GM19455 (cell line): ENCODE measurements around the gene C10orf90.

Experiments
- ATAC-seq: cut with Tn5 transposase; IDR thresholded peaks from one replicate; pipeline ENCODE4 v1.9.1; 2021; ENCODE audit not compliant: unreplicated experiment

The C10orf90 gene, protein sequence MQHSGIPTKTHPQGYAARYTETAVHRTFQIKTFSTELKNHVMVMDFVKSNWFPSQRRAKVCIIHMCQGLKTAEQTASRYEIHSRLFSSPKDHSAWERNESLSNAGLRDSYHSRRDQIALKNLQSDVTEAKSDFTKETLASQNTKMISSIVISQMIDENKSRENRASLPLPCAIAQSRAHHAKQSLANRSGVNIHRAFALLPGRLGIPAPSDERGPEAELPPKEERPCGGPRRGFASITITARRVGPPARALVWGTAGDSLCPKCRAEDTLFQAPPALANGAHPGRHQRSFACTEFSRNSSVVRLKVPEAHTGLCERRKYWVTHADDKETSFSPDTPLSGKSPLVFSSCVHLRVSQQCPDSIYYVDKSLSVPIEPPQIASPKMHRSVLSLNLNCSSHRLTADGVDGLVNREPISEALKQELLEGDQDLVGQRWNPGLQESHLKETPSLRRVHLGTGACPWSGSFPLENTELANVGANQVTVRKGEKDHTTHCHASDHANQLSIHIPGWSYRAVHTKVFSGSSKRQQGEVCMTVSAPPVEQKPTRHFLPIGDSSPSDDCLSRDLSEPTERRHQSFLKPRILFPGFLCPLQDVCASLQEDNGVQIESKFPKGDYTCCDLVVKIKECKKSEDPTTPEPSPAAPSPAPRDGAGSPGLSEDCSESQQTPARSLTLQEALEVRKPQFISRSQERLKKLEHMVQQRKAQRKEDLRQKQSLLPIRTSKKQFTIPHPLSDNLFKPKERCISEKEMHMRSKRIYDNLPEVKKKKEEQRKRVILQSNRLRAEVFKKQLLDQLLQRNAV

DNA sequence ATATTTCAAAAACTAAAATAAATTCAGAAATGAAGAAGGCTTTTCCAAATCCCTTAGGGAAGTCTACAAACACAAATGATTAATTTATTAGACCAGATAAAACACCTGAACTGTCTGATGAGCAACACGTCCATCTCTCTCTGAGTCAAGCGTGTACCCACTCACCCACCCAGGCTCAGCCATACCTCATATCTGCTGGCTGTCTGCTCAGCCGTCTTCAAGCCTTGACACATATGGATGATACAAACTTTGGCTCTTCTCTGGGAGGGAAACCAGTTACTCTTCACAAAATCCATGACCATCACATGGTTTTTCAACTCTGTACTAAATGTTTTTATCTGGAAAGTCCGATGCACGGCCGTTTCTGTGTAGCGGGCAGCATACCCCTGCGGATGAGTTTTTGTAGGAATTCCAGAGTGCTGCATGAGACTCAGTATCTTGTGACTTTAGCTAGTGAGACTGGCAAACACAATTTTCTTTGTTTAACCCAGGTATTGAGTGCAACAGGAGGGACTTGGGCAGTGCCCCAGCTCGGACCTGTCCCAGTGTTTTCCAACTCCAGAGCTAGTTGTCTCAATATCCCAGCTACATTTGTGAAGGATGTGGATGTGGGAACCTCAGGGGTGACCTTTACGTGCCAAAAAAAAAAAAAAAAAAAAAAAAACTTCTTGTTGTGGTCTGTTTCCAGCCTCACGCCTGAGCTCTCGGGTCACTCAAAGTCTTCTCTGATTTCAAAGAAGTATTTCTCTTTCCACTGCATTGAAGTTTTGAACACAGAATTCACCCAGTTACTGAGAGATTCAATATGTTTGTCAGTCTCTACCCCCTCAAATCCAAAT is at the start of gene C10orf90:
TSS of gene C10orf90 (minus strand) at position 638 of the 839 bp plus-strand sequence. CDS start at position 425, 213 bp downstream.
- no peak for ATAC-seq

DNA sequence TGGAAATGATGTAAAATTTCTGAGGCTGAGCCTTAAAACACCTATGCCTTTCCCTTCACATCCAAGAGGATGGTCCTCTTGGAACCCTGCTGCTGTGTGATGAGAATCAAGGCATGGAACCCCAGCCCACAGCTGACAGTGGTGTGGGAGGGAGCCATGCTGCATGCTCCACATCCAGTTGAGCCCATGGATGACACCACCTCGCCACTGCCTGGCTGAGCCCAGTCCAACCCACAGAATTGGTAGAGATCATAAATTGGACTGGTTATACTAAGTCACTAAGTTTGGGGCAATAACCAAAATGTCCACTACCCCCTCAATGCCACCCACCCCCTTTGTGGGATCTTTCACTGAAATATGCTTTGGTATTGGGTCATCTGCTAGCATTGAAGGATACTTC is 45.9 kb upstream of the C10orf90 start:
- ATAC-seq: no peak

DNA sequence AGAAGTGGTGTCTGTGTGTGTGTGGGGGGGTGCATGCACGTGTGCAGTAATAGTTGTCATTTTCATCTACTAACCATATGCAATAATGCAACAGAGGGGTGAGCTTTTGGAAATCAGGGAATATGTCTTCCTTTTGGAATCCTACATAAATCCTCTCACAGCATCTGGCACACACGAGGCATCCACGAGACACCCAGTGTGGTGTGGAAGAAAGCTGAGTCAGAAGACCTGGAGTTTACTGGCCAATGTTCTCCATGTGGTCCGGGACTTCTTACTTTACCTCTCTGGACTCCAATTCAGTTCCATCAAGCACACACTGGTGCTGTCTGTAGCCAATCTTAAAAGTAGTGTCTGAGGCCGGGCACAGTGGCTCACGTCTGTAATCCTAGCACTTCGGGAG is 43.1 kb upstream of the C10orf90 start:
- ATAC-seq: no peak

DNA sequence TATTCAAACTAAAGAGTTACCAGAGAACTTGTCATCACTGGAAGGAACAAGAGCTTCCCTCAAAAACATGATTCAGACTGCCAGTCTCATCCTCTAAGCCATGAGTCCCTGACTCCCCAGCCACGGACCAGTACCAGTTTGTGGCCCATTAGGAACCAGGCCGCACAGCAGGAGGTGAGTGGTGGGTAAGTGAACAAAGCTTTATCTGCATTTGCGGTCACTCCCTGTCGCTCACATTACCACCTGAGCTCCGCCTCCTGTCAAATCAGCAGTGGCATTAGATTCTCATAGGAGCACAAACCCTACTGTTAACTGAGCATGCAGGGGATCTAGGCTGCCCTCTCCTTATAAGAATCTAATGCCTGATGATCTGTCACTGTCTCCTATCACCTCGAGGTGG is 42.2 kb upstream of the C10orf90 start:
- no peak for ATAC-seq

DNA sequence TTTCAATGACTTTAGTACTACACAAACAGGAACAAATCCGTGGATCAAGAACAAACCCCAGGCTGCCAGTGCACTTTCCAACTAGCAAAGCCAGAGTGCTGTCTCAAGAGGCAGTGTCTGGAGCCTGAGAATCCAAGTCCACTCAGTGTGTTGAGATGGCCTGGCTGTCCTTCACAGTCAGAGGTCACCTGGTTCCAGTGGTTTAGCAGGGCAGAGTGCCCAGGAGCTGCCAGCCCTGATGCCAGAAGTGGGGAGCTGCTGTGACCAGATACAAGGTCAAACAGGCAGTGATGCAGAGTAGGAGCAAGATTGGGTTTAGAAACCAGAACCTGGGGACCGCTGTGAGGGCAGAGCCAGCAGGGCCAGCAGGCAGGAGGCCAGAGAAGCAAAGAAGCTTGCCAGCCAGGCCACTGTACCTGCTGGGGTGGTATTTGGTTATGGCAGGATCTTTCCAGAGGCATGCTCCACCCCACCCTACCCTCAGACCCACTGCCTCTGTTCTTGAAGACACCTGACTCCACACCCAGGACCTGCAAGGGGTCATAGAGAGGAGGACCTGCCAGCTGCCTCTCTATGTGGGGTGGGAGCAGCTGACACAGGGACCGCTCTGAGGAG is 35.6 kb upstream of the C10orf90 start:
- no peak for ATAC-seq

DNA sequence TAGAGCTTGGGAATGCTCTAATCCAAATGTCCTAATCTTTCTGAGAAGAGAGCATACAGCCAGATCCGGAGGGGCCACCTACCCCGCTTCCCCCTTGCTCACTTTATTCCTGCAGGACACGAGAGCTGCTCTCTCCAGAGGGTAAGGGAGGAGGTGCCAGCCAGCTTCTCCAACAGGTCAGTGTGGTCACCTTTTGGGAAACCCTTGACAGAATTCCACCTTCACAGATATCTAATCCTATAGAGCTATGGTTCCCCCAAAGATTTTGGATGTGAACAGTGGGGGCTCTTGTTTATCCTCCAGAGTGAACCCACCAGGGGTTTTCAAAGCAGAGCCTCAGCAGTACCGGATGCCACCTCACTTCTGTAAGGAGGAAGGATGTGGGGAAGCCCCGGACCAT is 34.6 kb upstream of the C10orf90 start:
- no peak for ATAC-seq

DNA sequence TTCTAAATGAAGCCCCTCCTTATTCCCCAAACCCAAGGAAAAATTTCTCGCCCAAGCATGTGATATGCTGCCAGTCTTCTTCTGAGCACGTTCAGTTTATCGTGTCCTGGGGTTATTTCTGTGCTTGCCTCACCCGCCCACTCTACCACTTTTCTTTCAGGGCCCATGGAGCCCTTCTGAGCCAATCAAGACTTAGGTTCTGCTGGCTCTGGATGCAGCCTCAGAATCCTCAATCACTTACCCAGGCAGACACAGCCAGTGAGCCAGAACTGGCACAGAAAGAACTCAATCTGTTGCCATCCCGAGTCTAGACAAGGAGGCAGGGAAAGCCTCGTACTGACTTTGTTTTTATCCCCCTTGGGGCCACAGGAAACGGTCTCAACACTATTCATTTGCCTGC is 34.2 kb upstream of the C10orf90 start:
- ATAC-seq: no peak

DNA sequence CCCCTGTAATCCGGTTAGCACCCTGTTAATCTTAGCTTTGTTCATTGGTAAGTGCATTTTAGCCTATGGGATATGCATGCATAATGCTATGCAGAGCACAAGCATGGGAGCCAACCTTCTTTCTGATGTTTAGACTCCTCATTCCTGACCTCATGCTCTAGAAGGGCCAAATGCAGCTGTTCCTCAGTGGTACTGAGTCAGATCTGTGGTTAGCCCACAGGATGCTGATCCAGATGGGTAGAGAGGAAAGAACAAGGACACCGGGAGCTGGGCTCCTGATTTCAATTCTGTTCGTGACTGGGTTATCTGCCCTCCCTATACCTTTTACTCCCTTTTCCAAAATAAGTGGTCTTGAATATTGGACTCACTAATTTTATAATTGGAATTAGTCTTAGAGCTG is 31.7 kb upstream of the C10orf90 start:
- no peak for ATAC-seq

DNA sequence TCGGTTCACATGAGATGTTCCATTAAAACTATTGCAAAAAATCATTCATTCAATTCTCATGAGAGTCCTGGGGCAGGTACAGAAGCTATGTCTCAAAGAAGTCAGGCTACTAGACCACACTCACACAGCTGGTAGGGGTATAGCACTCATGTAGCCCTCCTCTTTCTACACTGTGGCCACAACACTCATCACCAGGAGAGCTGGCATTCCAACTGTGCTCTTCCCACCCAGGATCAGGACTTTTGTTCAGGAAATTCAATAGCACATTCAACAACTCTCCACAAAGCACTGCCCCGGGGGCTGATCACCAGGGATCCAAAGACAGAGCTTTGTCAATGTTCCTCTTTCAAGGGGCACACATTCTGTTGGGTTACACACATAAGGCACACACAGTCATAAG is 31.0 kb upstream of the C10orf90 start:
- no peak for ATAC-seq

DNA sequence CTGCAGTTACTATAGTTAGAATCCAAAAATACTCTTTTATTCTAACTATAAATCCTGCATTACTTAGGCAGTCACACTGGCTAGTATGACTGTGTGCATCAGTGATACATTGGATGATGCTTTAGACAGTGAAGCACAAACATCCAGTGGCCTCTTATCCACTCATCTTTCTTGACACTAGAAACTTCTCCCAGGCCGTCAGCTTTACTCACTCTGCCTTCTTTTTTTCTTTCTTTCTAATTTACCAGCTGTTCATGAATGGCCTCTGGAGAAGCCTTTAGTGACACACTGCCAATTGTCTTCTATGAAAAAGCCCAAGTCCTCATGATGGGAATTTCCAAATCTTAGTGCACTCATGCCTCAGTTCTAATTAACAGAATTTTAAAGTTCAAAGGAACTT is 26.2 kb upstream of the C10orf90 start:
- ATAC-seq: no peak

DNA sequence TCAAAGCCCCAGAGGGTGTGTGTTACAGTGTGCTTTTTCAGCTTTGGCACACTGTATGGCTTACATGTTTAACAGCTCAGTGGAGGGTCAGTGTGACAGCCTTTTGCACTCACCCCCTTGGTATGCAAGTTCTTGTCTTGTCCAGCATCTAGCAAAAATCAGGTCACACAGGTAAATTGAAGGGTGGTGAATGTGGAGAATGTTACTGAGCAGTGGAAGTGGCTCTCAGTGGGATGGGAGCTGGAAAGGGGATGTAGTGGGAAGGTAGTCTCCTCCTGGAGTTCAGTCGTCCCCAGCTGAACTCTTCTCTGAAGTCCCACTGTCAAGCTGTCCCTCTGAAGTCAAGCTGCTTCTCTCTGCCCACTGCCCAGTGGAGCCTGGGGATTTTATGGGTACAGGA is 21.0 kb upstream of the C10orf90 start:
- ATAC-seq: no peak

DNA sequence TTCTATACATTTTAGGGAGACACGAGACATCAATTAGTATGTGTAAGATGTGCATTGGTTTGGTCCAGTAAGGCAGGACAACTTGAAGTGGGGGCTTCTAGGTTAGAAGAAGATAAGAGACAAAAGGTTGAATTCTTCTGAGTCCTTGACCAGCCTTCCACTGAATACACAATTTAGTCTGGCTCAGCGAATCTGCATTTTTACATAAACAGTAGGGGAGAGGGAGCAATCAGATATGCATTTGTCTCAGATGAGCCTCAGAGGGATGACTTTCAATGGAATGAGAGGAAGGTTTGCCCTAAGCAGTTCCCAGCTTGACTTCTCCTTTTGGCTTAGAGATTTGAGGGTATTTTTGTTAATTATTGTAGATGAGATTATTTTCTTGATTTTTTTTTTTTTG is 20.0 kb upstream of the C10orf90 start:
- no peak for ATAC-seq

DNA sequence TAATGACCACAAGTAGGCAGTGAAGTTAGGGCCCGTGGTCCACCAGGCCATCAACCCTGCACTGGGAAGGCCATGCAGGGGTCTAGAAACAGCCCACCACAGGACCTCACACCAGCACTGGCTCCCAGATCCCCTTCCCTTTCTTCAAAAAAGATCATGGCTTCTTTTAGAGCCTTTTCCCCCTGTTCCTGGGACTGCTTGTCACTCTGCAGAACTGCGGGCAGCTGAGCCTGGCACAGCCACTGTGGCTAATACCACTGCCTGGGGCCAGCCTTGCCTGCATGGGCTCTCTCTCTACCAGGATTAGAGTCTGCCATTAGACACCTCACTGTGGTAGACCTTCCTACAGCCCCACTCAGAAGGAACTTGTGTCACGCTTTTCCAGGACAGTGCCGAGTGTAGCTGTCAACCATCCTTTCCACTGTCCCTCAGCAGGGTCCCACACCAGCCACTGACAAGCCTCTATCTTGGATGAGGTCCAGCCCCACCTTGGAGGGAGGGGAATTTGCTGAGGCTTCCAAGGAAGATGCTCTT is 19.0 kb upstream of the C10orf90 start:
- no peak for ATAC-seq

DNA sequence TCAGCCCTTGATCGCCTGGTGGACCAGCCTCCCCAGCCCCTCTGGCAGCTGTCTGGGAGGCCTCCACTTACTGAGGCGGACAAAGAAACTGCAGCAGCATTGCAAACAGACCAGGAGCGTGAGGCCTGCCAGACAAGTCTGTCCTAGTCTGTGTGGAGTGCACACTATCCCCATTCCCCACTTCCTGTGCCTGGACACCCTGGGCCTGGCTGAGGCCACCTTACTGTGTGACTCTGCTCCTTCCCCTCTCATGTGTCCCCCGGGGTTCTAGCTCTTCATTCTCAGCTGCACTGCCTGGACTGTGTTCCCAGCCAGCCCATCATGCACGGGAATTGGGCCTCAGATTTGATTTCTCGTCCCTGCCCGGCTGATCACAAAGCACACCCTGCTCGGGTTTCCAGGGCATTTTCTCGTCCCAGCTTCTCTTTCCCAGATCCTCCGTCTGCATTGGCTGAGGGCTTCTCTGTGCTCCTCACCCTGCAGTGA is 16.7 kb upstream of the C10orf90 start:
- ATAC-seq: no peak

DNA sequence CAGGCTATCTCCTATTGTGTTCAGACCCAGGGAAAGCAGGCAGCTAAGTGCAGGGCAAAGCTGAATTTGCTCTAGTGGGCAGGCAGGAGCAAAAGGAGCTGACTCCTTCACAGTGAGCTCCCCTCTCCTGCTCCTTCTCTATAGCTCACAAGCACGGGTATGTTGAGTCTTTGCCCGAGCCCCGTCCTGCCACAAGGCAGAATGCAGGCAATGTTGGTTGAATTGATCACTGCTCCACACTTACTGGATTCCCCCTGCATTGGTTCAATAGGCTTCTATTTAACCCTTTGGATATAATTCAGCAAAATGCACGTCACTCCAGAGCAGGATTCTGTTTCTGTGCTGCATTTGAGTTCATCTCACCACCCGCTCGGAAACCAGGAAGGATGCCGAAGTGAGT is 16.2 kb upstream of the C10orf90 start:
- ATAC-seq: no peak

DNA sequence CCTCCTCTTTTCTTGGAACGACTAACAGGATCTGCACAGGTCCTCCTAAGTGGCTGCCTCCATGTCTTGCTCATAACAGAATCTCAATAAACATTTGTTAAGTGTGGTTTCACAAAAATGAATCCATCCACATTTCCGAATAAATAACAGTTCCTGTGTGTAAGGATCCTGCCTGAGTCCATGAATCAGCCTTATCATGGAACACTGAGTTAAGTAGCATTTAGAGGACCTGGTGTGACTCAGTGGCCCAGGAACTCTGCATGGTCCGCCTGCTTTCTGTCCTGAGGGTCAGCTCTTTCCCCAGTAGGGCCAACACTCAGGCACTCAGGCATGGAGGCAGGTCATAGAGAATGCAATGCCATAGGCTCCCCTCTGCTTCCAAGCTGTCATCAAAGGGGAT is 15.8 kb upstream of the C10orf90 start:
- ATAC-seq: no peak

DNA sequence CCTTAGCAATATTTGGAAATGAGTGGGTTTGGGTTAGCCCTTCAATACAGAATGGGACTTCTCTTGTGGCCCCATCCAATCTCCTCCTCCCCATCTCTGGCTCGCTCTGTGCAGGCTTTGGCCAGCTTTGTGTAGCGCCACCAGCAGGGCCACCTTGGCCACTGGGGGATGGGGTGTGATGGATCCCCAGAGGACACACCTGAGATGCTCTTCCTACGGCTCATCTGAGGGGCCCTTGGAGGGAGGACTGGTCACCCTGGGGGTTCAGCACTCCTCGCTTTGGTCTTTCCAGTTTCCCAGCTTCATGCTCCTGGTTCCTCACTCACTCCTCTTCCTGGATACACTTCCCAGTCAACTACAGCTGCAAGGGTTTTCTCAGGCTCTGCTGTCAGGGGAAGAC is 15.3 kb upstream of the C10orf90 start:
- ATAC-seq: no peak

DNA sequence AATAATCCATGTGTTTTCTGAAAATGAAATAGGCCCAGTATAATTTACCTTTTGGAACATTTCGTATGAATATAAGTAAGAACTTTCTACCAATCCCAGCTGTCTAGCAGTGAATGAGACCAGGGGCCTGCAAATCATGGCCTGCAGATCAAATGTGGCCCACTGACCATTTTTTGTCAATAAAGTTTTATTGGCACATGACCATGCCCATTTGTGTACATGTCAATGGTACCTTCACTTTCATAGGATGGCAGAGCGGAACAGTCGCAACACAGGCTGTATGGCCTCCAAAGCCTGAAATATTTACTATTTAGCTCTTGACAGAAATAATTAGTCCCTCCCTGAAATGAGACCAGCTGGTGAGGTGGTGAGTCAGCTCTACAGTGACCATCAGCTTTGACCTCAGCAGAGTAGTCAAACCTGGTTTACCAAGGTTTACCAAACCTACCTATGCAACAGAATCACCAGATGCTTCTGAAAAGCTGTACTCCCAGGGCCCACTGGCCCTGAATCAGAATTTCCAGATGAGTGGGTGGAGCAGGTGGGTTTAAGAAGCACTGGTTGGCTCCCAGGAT is 13.8 kb upstream of the C10orf90 start:
- ATAC-seq: no peak

DNA sequence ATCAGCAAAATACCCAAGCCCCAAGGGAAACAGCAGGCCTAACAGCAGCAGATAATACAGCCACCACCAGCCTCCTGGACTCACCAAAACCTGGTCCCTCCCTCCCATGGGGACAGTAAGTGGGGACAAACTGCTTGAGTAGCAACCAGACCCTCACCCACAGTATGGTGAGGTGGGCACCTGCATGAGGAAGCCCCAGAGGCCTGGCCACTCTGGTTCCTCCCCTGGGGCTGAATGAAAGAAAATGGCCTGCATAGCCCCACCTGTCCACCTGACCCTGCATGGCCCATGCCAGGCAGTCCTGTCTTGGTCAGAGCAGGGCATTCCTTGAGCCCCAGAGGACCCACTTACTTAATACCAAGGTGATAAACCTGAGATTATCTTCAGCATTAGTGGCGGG is 13.0 kb upstream of the C10orf90 start:
- ATAC-seq: no peak
